ENCODE results near the gene DDA1. TPM values are rescaled to one million over a fixed set of nuclear protein-coding genes. Genes with fewer than 3 reads are reported as not detected.

DDA1 gene
- total RNA-seq, 1 experiment from 2014 or later: 42.8 TPM

DNA sequence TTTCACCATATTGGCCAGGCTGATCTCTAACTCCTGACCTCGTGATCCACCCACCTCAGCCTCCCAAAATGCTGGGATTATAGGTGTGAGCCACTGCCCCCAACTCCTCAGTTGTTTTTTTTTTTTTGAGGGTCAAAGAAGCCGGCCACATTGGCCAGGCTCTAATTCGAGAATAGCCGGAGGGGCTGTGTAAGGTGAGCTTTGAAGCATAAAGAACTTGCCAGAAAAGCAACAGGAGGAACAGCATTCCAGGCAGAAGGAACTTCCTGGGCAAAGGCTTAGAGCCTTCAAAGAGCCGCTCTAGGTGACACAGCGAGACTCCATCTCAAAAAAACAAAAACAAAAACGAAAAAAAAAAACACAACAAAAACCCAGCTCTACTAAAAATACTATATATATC is 43.3 kb upstream of the DDA1 start:
- Mint-ChIP-seq H3K4me3 (no peak overlapping the region), H3K4me1 (peaks cover 21% of the 10 kb centered on the region), H3K9me3 (no peaks in the 10 kb centered on the region; the same call in 1 of the 2 replicates), H3K27me3 (ENCODE audit: low read depth) (no peaks in the 10 kb centered on the region), H3K27ac (no peak overlapping the region), H3K36me3 (peaks cover 11% of the 10 kb centered on the region)
- no peak for ATAC-seq
- TF ChIP-seq TP53 (CRISPR knock-in tag; IDR thresholded peaks at IDR 0.05) (no peak), ZNF263 (CRISPR knock-in tag; IDR thresholded peaks at IDR 0.05; ENCODE audit: low read depth) (no peak), NR1H2 (CRISPR knock-in tag; IDR thresholded peaks at IDR 0.05) (no peak), KAT7 (CRISPR knock-in tag; IDR thresholded peaks at IDR 0.05; ENCODE audit: borderline replicate concordance) (no peak), FOXP1 (CRISPR knock-in tag; IDR thresholded peaks at IDR 0.05; ENCODE audit: borderline replicate concordance) (no peak)
- TF ChIP-seq, protein P1, sequence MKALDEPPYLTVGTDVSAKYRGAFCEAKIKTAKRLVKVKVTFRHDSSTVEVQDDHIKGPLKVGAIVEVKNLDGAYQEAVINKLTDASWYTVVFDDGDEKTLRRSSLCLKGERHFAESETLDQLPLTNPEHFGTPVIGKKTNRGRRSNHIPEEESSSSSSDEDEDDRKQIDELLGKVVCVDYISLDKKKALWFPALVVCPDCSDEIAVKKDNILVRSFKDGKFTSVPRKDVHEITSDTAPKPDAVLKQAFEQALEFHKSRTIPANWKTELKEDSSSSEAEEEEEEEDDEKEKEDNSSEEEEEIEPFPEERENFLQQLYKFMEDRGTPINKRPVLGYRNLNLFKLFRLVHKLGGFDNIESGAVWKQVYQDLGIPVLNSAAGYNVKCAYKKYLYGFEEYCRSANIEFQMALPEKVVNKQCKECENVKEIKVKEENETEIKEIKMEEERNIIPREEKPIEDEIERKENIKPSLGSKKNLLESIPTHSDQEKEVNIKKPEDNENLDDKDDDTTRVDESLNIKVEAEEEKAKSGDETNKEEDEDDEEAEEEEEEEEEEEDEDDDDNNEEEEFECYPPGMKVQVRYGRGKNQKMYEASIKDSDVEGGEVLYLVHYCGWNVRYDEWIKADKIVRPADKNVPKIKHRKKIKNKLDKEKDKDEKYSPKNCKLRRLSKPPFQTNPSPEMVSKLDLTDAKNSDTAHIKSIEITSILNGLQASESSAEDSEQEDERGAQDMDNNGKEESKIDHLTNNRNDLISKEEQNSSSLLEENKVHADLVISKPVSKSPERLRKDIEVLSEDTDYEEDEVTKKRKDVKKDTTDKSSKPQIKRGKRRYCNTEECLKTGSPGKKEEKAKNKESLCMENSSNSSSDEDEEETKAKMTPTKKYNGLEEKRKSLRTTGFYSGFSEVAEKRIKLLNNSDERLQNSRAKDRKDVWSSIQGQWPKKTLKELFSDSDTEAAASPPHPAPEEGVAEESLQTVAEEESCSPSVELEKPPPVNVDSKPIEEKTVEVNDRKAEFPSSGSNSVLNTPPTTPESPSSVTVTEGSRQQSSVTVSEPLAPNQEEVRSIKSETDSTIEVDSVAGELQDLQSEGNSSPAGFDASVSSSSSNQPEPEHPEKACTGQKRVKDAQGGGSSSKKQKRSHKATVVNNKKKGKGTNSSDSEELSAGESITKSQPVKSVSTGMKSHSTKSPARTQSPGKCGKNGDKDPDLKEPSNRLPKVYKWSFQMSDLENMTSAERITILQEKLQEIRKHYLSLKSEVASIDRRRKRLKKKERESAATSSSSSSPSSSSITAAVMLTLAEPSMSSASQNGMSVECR (CRISPR knock-in tag; IDR thresholded peaks at IDR 0.05; ENCODE audit: borderline replicate concordance): no peak
- TF ChIP-seq, protein P2, sequence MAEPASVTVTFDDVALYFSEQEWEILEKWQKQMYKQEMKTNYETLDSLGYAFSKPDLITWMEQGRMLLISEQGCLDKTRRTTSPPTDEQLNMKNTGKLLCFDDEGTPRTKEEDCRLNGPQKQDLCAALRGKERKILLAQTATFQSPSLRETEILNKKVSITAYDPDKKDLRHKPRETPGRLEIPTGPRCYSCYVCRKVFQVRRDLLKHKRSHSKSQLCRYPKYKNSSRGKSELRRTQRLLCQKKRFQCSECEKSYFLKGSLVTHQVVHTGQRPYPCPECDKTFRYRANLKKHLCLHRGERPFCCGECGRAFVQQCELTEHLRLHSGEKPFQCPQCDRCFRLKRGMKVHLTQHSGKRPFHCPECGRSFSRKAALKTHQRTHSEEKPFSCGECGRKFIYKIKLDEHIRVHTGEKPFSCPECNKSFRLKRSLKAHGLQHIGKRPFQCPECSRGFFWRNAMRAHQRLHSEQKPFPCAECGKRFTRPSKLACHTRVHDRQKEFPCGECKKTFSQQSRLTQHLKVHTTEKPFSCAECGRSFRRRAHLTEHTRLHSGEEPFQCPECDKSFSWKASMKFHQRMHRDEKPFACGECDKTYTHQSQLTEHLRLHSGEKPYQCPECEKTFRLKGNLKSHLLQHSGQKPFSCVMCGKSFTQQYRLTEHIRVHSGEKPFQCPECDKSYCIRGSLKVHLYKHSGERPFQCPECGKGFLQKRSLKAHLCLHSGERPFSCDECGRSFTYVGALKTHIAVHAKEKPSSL (CRISPR knock-in tag; conservative IDR thresholded peaks at IDR 0.05): no peak
- TF ChIP-seq, protein P3, sequence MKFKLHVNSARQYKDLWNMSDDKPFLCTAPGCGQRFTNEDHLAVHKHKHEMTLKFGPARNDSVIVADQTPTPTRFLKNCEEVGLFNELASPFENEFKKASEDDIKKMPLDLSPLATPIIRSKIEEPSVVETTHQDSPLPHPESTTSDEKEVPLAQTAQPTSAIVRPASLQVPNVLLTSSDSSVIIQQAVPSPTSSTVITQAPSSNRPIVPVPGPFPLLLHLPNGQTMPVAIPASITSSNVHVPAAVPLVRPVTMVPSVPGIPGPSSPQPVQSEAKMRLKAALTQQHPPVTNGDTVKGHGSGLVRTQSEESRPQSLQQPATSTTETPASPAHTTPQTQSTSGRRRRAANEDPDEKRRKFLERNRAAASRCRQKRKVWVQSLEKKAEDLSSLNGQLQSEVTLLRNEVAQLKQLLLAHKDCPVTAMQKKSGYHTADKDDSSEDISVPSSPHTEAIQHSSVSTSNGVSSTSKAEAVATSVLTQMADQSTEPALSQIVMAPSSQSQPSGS (CRISPR knock-in tag; IDR thresholded peaks at IDR 0.05; ENCODE audit: borderline replicate concordance, low read depth): no peak
- TF ChIP-seq, protein P4, sequence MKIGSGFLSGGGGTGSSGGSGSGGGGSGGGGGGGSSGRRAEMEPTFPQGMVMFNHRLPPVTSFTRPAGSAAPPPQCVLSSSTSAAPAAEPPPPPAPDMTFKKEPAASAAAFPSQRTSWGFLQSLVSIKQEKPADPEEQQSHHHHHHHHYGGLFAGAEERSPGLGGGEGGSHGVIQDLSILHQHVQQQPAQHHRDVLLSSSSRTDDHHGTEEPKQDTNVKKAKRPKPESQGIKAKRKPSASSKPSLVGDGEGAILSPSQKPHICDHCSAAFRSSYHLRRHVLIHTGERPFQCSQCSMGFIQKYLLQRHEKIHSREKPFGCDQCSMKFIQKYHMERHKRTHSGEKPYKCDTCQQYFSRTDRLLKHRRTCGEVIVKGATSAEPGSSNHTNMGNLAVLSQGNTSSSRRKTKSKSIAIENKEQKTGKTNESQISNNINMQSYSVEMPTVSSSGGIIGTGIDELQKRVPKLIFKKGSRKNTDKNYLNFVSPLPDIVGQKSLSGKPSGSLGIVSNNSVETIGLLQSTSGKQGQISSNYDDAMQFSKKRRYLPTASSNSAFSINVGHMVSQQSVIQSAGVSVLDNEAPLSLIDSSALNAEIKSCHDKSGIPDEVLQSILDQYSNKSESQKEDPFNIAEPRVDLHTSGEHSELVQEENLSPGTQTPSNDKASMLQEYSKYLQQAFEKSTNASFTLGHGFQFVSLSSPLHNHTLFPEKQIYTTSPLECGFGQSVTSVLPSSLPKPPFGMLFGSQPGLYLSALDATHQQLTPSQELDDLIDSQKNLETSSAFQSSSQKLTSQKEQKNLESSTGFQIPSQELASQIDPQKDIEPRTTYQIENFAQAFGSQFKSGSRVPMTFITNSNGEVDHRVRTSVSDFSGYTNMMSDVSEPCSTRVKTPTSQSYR (CRISPR knock-in tag; IDR thresholded peaks at IDR 0.05): no peak
- TF ChIP-seq, protein P5, sequence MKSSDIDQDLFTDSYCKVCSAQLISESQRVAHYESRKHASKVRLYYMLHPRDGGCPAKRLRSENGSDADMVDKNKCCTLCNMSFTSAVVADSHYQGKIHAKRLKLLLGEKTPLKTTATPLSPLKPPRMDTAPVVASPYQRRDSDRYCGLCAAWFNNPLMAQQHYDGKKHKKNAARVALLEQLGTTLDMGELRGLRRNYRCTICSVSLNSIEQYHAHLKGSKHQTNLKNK (CRISPR knock-in tag; IDR thresholded peaks at IDR 0.05): no peak
- no peak for DNase-seq (ENCODE audit: low spot score)
- ChIA-PET CTCF (interaction anchor here (1.2 to 3.0 kb wide), 6 partner anchors 16 to 230 kb away, joined by 4 to 9 read pairs (median 6); partner anchors contain the start of genes ANKLE1, MRPL34 and USE1), POLR2A (interaction anchor here (1.0 to 3.9 kb wide), 4 partner anchors 18 to 67 kb away, joined by 3 to 11 read pairs (median 6); no protein-coding TSS in a partner anchor)

DNA sequence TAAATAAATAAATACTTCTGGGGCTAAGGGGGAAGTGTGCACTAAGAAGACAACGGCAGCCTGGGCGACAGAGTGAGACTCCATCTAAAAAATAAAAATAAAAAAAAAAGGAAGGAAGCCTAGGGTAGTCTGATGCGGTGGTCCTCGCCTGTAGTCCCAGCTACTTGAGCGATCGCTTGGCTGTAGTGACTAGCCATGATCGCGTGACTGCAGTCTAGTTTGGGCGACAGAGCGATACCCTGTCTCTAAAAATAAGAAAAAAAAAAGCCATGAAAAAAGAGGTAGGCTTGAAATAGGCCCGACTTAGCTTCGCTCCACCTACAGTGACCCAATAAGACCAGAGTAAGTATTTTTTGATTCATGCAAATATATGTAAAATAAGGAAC is 42.8 kb upstream of the DDA1 start:
- ChIA-PET CTCF (interaction anchor here (0.6 to 3.0 kb wide), 15 partner anchors 11 to 230 kb away, joined by 3 to 11 read pairs (median 4); partner anchors contain the start of genes ANKLE1, DDA1, MRPL34 and USE1), POLR2A (interaction anchor here (0.7 to 3.9 kb wide), 11 partner anchors 14 to 153 kb away, joined by 3 to 13 read pairs (median 5); partner anchors contain the start of genes ANKLE1, DDA1 and USE1)
- ATAC-seq (no peak), DNase-seq (ENCODE audit: low spot score) (no peak)
- H3K27me3 Mint-ChIP-seq (ENCODE audit: low read depth): no peaks in the 10 kb centered on the region
- peak overlapping the region; percentile 96 for H3K4me3 Mint-ChIP-seq
- peaks cover 20% of the 10 kb centered on the region for H3K4me1 Mint-ChIP-seq
- peak overlapping the region; percentile 92 for H3K27ac Mint-ChIP-seq
- no peak for TF ChIP-seq ZNF671 (CRISPR knock-in tag; IDR thresholded peaks at IDR 0.05)
- H3K36me3 Mint-ChIP-seq: peaks cover 16% of the 10 kb centered on the region
- no peaks in the 10 kb centered on the region; the same call in 1 of the 2 replicates for H3K9me3 Mint-ChIP-seq
